SH-SY5Y (cell line): ENCODE results near the gene PDGFA.

ENCODE experiments used
- GATA2 ChIP-seq: IDR thresholded peaks from 2 replicates; pipeline ENCODE4 v1.6.1; 2011; ENCODE audit warnings: mild to moderate bottlenecking, low read depth, low read length
- GATA3 ChIP-seq: IDR thresholded peaks from 2 replicates; pipeline ENCODE4 v1.6.1; 2011; ENCODE audit warnings: low read depth, mild to moderate bottlenecking, low read length, moderate library complexity

GRCh38 chr7:561631-562373, 42.2 kb upstream of the PDGFA start:
- TF ChIP-seq GATA3 (no peak), GATA2 (no peak)
